ENCODE results near the gene IGFN1. TPM values are rescaled to one million over a fixed set of nuclear protein-coding genes. Genes with fewer than 3 reads are reported as not detected.

Gene IGFN1
- total and polyA plus RNA-seq, 2 of the 8 experiments (the other 6 are each of a cell fraction or from before 2014, with no cell fraction given): not detected

DNA sequence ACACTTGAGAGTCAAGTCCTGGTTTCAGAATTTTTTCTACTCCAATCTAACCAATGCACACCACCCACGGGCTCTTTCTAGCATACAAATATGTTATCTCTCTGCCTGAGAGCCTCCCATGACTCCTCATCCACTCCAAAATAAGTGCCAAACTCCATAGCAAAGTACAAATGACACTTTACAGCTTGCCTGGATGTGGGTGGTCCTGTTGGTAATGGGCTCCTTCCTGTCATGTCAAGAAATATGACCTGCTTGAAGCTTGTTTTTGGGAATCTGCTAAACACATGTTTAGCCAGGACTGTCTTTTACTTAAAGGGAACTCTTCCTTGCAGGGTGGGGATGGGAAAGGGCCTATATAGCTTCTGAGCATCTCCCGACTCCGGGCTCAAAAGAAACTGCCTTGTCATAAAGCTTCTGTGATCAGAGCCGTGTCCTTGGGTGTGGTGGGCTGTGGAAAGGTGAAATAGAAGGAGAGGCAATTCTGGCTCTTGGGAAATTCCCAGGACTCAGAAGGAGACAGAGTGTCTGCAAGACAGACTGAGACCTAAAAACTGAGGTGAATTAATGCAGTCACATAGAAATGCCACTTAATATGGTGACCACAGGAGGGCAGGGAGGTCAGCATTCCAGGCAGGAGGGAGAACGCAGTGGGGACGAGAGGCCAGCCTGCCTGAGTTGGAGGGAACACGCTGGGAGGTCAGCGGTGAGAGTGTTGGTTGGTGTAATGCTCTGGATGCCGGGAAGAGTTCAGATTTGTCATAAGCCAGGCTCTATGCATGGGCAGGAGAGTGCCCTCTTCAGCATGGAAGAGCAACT lies 6.1 kb upstream of the IGFN1 start:
- DNase-seq (ENCODE audit: low read depth in 1 of 2, low spot score in 2 of 2) (peak in 1 of 2 experiments; percentile 51), FAIRE-seq (no peak)
- H3K79me1 ChIP-seq (ENCODE audit: low read depth, low read length): no peaks in the 10 kb centered on the region
- H2AK5ac ChIP-seq (ENCODE audit: low read depth, low read length): no peak overlapping the region
- CTCF ChIA-PET (ENCODE audit: partially characterized antibody): interaction anchor here (0.8 to 3.6 kb wide), 22 partner anchors 8 to 177 kb away, joined by 3 to 20 read pairs (median 5); partner anchors contain the start of gene TMEM9
- H4K91ac ChIP-seq (replicated peaks; ENCODE audit: insufficient read length, low read length): no peak overlapping the region
- H2BK12ac ChIP-seq (ENCODE audit: low read depth, low read length): no peak overlapping the region; the same call in 1 of the 2 replicates
- no peak overlapping the region for H3K14ac ChIP-seq (ENCODE audit: insufficient read length)
- H3K36me3 ChIP-seq (ENCODE audit: control insufficient read depth in 2 of 4, insufficient read depth in 4 of 4, low read length in 3 of 4): no peaks in the 10 kb centered on the region
- no peak overlapping the region for H3K23ac ChIP-seq (ENCODE audit: insufficient read length)
- no peak overlapping the region for H3K4me3 ChIP-seq (ENCODE audit: extremely low read depth in 1 of 4, insufficient read depth in 2 of 4, low read depth in 3 of 4, low read length in 4 of 4)
- POLR2A ChIA-PET (ENCODE audit: partially characterized antibody): interaction anchor here (1.6 to 2.4 kb wide), 2 partner anchors 11 to 14 kb away, joined by 3 to 6 read pairs; no protein-coding TSS in a partner anchor
- H3K9ac ChIP-seq (replicated peaks in 1 of 4; ENCODE audit: extremely low read depth in 1 of 4, low read depth in 3 of 4, low read length in 3 of 4): no peak overlapping the region
- H2BK120ac ChIP-seq (replicated peaks; ENCODE audit: low read depth, low read length): no peak overlapping the region
- H3K23me2 ChIP-seq (ENCODE audit: low read depth, low read length): no peaks in the 10 kb centered on the region; the same call in 1 of the 2 replicates
- H3K4me1 ChIP-seq (replicated peaks in 1 of 4; ENCODE audit: control insufficient read depth in 3 of 4, insufficient read depth in 4 of 4, low read length in 3 of 4): peaks cover 0 to 5% (median 0%) of the 10 kb centered on the region in 4 experiments; a peak in 2 of 7 replicates
- no peak overlapping the region for H2BK5ac ChIP-seq (ENCODE audit: low read depth, low read length)
- no peak overlapping the region for H3K18ac ChIP-seq (ENCODE audit: extremely low read depth, low read length)
- no peak overlapping the region for H2BK15ac ChIP-seq (ENCODE audit: low read length)
- 0 out of 2 replicates have a peak overlapping the region, but pooled peaks have one; percentile 60 for H2AFZ ChIP-seq (ENCODE audit: low read length)
- 0 out of 4 replicates have a peak overlapping the region, but pooled peaks of 1 of the 2 experiments have one; percentile 35 for H3K4me2 ChIP-seq (ENCODE audit: insufficient read depth in 1 of 2, low read depth in 2 of 2, low read length in 2 of 2)
- H4K20me1 ChIP-seq (replicated peaks in 1 of 2; ENCODE audit: control insufficient read depth in 1 of 2, insufficient read depth in 2 of 2, low read length in 2 of 2): no peaks in the 10 kb centered on the region
- no peak overlapping the region for H4K8ac ChIP-seq (ENCODE audit: extremely low read depth, insufficient read depth, low read length)
- WGBS, 2 experiments (ENCODE audit: extremely low coverage in 1 of 2, insufficient coverage in 1 of 2, insufficient read length in 1 of 2, insufficient replicate concordance in 2 of 2, low coverage in 1 of 2, low lambda C conversion rate in 2 of 2, missing lambda C conversion rate in 1 of 2): 52% methylated on average over 9 of the region's 9 CpGs; no CpG with 5 or more reads in 1 of the 2 experiments
- H3K27me3 ChIP-seq (replicated peaks in 1 of 4; ENCODE audit: control insufficient read depth in 3 of 4, extremely low read depth in 1 of 4, insufficient read depth in 3 of 4, low read length in 3 of 4): no peaks in the 10 kb centered on the region
- no peaks in the 10 kb centered on the region for H3K79me2 ChIP-seq (ENCODE audit: control insufficient read depth in 1 of 2, insufficient read depth in 2 of 2, low read length in 2 of 2)
- H4K5ac ChIP-seq (ENCODE audit: insufficient read length, low read depth, low read length): no peak overlapping the region
- H3K27ac ChIP-seq (ENCODE audit: low read depth, low read length): no peak overlapping the region
- H3K4ac ChIP-seq (replicated peaks; ENCODE audit: insufficient read length, low read depth, low read length): no peak overlapping the region
- H3K9me3 ChIP-seq (ENCODE audit: insufficient read depth in 2 of 2, low read depth in 1 of 2, low read length in 1 of 2): no peaks in the 10 kb centered on the region
- H3K56ac ChIP-seq (replicated peaks; ENCODE audit: insufficient read length, low read depth, low read length): no peak overlapping the region
- H2BK20ac ChIP-seq (ENCODE audit: low read length): no peak overlapping the region
- 0 out of 2 replicates have a peak, but pooled peaks have one; percentile 37 for TF ChIP-seq CREB1 (IDR thresholded peaks at IDR 0.05)
- peak; percentile 52 to 60 for TF ChIP-seq RAD21 (IDR thresholded peaks at IDR 0.05 in 1 of 2, conservative IDR thresholded peaks at IDR 0.05 in 1 of 2; ENCODE audit: low read depth in 2 of 2, low read length in 2 of 2)
- TF ChIP-seq SAP30 (IDR thresholded peaks at IDR 0.05; ENCODE audit: insufficient read depth, insufficient replicate concordance, low read length): no peak
- TF ChIP-seq NRF1 (IDR thresholded peaks at IDR 0.05; ENCODE audit: low read depth, low read length): no peak
- no peak for TF ChIP-seq SP2 (IDR thresholded peaks at IDR 0.05; ENCODE audit: low read length)
- TF ChIP-seq E2F6 (IDR thresholded peaks at IDR 0.05): peak; percentile 67
- no peak for TF ChIP-seq KDM4A (IDR thresholded peaks at IDR 0.05; ENCODE audit: low read depth, low read length, severe bottlenecking)
- peak; percentile 90 for TF ChIP-seq TEAD4 (IDR thresholded peaks at IDR 0.05; ENCODE audit: low read depth, low read length)
- TF ChIP-seq SP1 (IDR thresholded peaks at IDR 0.05; ENCODE audit: low read depth, low read length): no peak
- TF ChIP-seq JUND (IDR thresholded peaks at IDR 0.05; ENCODE audit: low read length): no peak
- no peak for TF ChIP-seq SIX5 (IDR thresholded peaks at IDR 0.05; ENCODE audit: low read depth, low read length)

Data from H1 (cell line).